HS-27A (cell line): ENCODE results near the gene C1QTNF7.

Experiments
- DNase-seq: peaks from one replicate; pipeline ENCODE4 v3.0.0-alpha.2; 2012; ENCODE audit warnings: low read depth, missing footprints

Gene C1QTNF7

GRCh38 chr4:15427701-15428100 lies at the start of gene C1QTNF7:
C1QTNF7 (plus strand) TSS chr4:15428033; CDS start chr4:15435744, 7,711 bp downstream.
- no peak for DNase-seq

- DNase-seq = no peak
Measured at GRCh38 chr4:15378062-15378461, 49.8 kb upstream of the C1QTNF7 start.

GRCh38 chr4:15378493-15378892 lies 49.3 kb upstream of the C1QTNF7 start:
- no peak for DNase-seq

GRCh38 chr4:15381806-15382338 lies 46.0 kb upstream of the C1QTNF7 start:
- DNase-seq = no peak

GRCh38 chr4:15382669-15383273 lies 45.1 kb upstream of the C1QTNF7 start:
- no peak for DNase-seq

- DNase-seq = no peak
Measured at GRCh38 chr4:15385515-15385914, 42.3 kb upstream of the C1QTNF7 start.

- DNase-seq = no peak
Measured at GRCh38 chr4:15385928-15386327, 41.9 kb upstream of the C1QTNF7 start.

GRCh38 chr4:15390494-15390893 lies 37.3 kb upstream of the C1QTNF7 start:
- DNase-seq = no peak

- no peak for DNase-seq
Measured at GRCh38 chr4:15392053-15392805, 35.6 kb upstream of the C1QTNF7 start.

- DNase-seq = no peak
Measured at GRCh38 chr4:15395311-15395710, 32.5 kb upstream of the C1QTNF7 start.

GRCh38 chr4:15396157-15396800 lies 31.6 kb upstream of the C1QTNF7 start:
- no peak for DNase-seq

- DNase-seq = no peak
Measured at GRCh38 chr4:15398001-15398400, 29.8 kb upstream of the C1QTNF7 start.

GRCh38 chr4:15398732-15399131 lies 29.1 kb upstream of the C1QTNF7 start:
- DNase-seq = no peak

GRCh38 chr4:15400226-15400625 lies 27.6 kb upstream of the C1QTNF7 start:
- DNase-seq = no peak

GRCh38 chr4:15400981-15401671 lies 26.7 kb upstream of the C1QTNF7 start:
- peak; percentile 77 for DNase-seq

- DNase-seq = no peak
Measured at GRCh38 chr4:15402146-15402545, 25.7 kb upstream of the C1QTNF7 start.

- DNase-seq = no peak
Measured at GRCh38 chr4:15402974-15403373, 24.9 kb upstream of the C1QTNF7 start.

- DNase-seq = no peak
Measured at GRCh38 chr4:15405018-15405417, 22.8 kb upstream of the C1QTNF7 start.

GRCh38 chr4:15410750-15411149 lies 17.1 kb upstream of the C1QTNF7 start:
- DNase-seq = no peak

- DNase-seq = no peak
Measured at GRCh38 chr4:15412461-15412860, 15.4 kb upstream of the C1QTNF7 start.

GRCh38 chr4:15413010-15413622 lies 14.7 kb upstream of the C1QTNF7 start:
- DNase-seq = no peak

GRCh38 chr4:15413623-15414019 lies 14.2 kb upstream of the C1QTNF7 start:
- no peak for DNase-seq
